NOMO-1 (cell line): Measurements from ENCODE around the gene CD164.

Experiments used
- DNase-seq, 2 experiments: peaks; one replicate each; lab custom pipeline; 2025; ENCODE audit not compliant: unreplicated experiment in 2 of 2; lab: John Stamatoyannopoulos, UW

CD164 gene

DNA sequence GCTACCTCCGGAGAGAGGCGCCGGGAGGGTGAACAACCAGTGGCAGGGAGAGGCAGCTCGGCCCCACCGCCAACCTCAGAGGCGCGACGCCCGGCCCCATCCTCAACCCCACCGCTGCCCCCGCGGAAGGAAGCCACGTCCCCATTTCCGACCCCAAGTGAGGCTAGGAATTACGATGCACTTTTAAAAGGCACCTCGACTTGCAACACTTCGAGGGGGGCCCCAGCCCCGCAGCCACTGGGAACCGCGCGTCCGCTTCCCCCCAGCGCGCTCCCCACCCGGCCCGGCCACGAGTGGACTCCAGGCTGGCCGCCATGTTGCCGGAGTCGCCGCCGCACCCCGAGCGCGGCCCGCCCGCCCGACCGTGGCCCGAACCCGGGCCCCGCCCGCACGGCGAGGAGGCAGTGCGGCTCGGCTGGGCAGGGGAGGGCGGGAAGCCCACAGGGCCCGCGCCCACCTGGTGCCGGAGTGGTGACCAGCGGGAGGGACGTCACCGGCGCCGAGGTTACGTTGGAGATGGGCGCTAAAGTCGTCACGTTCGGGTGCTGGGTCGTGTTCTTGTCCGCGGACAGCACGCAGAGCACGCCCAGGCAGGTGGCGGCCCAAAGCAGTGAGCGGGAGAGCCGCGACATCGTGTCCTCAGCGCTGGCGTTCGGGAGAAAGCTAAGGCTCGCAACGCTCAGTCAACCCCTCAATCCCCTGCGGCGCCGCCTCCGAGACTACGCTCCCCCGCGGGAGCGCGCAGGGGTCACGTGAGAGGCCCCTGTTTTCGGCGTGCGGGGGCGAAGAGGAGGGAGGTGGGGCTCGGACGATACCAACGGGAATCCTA is at the start of gene CD164:
Gene CD164 (minus strand): TSS at position 721 of the 829 bp plus-strand sequence. CDS start 89 bp downstream, at position 632.
- DNase-seq: peak; percentile 91 to 92

DNA sequence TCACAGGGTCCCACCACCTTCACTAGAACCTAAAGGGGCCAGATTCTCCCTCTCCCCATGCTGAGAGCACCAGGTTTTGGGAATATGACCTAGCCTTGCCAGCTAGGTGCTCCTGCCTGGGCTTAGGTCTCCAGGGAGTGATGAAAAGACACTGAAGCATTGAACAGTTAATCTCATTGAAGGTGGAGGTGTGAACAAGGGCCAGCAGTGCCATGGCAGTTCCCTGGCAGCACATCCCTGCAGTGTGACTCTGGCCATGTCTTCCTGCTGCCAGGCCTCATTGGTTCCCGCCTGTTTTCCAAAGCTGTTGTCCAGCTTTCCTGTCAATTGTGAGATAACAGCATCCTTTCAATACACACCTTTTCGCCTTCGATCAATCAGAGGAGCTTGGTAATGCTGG is 47.2 kb upstream of the CD164 start:
- DNase-seq: no peak

DNA sequence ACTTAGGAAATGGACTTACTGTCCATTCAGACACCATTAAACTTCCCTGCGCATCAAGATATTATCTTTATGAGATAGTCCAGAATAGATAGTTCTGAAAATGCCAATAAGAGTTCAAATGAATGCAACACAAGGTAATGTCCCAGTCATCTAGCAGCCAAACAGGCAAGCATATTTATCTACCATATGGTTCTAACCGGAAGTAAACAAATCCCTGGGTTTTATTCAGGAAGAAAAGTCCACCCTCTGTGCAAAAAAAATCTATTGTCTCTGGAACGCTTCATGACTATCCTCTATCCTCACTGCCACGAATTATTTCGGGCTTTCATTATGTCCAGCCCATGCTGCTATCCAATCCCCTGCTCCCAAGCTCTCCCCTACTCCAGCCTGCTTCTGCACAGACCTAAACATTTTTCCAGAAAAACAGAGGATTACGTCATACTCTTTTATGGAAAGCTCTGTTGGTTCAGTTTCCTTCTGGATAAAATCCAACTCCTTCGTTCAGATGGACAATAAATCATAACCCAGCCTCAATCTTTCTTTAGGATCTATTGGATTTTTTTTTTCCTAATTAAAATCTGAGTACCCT is 46.7 kb upstream of the CD164 start:
- no peak for DNase-seq

DNA sequence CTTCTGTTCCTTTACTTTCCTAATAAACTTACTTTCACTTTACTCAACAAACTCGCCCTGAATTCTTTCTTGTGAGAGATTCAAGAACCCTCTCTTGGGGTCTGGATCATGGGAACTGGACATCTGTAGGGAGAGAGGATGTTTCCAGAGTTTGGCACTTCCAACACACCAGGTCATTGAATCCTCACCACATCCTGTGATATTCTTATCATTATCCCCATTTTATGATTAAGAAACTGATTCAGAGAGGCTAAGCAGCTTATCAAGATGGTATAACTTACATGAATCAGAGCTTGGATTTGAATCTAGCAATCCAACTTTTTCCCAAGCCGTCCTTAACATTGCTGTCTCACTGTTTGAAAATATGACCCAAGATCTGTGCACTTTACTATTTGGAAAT is 42.7 kb upstream of the CD164 start:
- no peak for DNase-seq

DNA sequence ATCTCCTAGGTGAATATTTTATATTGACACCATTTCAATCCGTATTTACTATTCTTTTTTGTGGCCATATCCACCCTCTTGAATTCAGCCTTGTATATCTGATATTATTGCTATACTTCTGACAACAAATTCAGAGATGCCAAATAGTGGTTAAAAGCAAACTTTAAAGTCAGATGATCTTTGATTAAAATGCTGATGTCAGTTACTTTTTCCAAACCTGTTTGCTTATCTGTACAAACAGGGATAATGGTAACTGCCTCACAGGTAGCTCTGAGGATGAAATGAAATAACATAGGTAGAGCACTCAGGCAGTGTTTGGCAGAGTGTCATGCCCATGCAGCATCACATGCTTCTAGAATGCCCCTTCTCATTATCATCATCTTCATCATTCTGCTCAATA is 38.9 kb upstream of the CD164 start:
- DNase-seq: no peak

DNA sequence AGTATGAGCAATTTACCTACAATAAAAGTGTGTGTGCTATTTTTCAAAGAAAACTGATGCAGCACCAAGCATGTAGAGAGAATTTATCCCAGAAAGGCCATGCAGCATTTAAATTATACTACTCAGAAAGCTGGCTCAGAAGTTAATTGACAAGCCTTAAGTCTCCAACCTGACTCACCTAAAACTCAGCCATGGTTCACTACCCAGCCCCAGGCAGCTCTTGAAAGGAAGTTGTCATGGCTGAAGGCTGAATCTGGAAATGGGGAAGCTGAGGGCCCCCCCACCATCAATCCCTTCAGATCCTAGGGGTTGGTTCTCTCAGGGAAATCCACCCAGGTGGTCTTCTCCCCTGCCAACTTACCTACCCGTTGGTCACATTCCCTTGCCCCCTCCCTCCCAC is 38.5 kb upstream of the CD164 start:
- DNase-seq: no peak

DNA sequence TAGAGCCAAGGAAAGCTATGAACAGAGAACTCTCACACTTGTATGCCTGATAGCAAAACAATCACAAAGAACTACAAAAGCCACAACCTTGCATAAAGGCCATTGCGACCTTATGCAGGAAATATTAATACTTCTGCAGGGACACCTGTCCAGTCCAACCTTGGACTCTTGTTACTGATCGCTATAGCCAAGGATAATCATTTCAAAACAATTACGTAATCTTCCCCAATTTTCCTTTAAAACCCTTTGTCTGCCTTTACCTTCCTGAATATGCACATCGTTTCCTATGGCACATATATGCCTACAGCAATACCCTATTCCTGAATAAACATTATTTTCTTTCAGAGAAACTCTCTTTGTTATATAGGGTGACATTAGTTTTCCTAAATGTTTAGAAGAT is 35.4 kb upstream of the CD164 start:
- DNase-seq: no peak

DNA sequence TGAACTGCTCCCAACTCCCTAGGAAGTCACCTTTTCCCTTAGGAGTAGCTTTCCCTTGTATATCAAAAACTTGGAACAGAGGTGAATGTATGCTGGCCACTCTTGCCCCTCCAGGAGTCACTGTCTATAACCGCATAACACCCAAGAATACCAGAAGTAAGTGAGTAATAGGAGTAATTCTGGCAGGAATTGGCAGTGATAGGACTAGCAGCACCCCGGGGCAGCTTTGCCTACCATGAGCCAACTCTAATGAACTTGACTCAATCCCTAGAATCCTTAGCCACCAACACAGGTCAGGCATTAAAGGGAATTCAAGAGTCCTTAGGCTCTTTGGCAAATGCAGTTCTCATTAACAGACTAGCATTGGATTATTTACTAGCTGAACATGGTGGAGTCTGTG is 28.8 kb upstream of the CD164 start:
- no peak for DNase-seq

DNA sequence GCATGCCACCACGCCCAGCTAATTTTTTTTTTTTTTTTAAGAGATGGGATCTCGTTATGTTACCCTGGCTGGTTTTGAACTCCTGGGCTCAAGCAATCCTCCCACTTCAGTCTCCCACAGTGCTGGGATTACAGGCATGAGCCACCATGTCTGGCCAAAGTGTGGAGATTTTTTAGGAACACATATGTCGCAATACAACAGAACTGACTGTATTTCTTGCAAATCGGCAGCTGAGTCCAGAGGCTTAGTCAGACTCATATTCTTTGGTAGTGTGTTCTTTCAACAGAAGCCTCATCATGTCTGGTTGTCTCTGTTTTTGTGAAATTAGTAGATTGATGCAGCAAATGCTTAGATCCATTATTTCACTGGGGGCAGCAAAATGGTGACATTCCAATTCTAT is 23.9 kb upstream of the CD164 start:
- DNase-seq: no peak

DNA sequence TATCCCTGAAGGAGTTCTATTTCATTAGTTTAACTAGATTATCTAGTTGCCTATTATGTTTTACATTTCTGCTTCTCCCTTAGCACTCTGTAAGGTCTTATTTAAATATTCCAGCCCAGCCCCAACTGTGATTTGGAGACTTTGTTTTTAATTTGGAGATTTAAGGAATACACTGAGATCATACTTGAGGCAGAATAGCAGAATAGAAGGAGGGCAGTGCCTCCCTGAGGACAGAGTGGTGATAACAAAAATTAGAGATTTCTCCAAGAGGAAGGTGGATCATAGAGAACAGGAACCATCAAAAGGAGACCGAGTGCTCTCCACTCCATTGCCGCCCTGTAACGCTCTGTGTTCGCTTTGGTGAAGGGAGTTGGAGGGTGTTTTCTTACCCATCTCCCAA is 14.8 kb upstream of the CD164 start:
- DNase-seq: peak in 1 of 2 experiments; percentile 68

DNA sequence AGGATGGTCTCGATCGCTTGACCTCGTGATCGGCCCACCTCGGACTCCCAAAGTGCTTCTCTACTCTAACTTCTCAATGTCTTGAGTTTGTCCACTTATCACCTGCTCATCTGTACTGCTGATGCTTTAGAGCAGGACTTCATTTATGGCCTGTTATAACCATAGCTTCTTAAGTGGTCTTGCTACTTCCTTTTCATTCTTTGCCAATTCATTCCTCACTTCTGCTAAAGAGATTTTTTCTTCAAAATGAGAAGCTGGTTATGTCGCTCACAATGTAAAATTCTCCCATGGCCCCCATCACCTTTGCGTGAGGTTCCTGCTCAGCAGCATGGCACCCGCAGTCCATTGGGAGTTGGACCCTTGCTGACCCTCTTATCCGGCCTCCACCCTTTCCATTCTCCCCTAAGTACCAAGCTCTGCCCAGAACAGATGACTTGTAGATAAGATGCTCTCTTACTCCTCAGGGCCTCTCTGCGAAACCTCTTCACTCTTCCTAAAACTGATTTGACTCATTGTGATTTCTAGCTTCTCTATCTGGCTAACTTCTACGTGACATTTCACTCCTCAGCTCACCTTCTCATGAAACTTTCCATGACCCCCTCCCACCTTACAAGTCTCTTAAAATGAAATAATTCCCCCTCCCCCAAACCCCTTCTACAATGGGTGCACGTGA is 13.9 kb upstream of the CD164 start:
- DNase-seq: peak in 1 of 2 experiments; percentile 66

DNA sequence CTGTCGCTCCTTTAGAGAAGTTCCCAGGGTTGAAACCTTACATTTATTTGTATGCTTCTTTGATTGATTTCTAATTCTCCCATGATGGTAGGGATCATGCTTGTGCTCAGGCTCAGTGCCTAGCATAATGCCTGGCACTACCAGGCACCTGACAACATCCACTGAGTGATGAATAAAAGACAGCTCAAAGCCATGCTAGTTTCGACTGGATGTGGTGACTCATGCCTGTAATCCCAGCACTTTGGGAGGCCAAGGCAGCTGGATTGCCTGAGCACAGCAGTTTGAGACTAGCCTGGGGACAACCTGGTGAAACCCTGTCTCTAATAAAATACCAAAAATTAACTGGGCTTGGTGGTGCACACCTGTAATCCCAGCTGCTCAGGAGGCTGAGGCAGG is 11.6 kb upstream of the CD164 start:
- no peak for DNase-seq

DNA sequence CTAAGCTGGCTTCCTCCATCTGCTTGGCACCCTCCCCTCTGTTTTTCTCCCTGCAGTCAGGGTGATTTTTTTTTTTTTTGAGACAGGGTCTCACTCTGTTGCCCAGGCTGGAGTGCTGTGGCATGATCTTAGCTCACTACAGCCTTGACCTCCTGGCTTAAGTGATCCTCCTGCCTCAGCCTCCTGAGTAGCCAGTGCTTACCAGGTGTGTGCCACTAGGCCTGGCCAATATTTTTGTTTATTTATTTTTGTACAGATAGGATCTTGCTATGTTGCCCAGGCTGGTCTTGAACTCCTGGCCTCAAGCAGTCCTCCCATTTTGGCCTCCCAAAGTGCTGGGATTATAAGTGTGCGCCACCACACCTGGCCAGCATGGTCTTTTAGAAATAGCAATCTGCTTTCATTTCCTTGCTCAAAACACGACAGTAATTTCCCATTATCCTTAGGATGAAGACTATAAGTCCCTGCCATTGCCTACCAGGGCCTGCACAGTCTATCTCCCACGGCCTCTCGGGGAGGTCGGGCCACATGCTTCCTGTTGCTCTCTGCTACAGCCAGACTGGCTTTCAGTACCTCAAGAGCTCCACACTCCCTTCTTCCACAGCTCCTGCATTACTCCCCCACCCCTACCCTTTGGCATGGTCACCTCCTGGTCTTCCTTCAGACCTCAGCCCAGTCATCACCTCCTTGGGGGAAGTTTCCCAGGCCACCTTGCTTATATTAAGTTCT is 11.1 kb upstream of the CD164 start:
- DNase-seq: no peak

DNA sequence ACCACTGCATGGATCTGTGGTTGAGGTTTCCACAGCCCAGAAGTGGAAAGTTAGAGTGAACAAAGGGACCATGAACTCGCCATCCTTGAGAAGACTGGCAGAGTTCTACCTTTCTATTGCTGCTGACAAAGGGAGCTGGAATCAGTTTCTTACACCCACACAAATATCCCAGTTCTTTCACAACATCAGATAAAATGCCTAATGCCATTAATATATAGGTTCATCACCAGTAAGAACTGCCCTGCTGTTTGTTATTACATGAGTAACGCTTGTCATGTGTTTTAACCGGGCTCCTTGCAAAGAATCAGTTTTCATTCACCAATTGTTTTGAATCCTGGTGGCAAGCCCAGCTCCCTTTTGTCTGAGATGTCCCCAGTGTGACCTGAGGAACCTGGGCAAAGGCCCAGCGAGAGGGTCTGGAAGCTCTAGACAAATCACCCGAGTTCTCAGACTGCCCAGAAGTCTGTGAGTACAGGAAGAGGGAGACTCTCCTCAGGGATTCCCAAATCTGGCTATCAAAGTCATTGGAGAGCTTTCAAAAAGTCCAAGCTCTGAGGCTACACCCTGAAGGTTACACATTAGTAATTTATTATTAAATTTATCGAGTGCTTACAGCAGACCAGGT is 7.5 kb upstream of the CD164 start:
- no peak for DNase-seq

DNA sequence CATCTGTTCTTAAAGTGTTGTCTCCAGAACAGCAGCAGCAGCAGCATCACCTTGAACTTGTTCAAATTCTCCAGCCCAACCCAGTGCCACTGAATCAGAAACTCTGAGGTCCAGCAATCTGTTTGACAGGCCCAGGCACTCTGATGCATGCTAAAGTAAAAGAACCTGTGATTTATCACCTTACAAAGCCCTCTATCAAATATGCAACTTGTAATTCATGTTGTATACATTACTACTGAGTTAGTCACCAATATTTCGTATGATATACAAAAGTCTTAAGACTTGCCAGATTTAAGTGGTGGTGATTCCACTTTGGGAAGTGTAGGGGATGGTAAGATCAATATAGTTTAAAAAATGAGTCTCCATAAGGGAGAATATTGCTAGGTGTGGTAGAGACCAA is 6.0 kb upstream of the CD164 start:
- no peak for DNase-seq

DNA sequence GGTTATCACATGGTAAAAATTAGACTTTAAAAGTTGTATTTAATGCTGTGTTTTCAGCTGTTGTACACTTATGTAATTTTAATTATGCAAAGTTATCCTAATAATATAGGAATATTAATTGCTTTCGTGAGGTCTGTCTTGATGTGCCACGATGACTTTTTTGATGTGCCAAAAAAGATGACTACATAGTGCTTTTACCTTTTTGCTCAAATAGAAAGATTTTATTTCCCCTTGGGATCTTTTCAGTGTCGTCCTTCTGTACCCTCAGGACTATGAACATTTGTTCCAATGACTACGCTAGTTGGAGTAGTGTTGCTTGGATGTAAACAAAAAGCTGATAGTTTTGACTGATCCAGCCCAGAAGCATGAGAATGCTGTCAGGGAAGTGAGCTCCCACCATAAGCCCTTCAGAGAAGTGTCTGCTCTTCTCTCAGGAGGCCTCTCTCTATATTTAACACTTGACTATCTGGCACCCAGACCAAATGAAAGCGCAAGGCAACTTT is 1.2 kb upstream of the CD164 start:
- DNase-seq: no peak

DNA sequence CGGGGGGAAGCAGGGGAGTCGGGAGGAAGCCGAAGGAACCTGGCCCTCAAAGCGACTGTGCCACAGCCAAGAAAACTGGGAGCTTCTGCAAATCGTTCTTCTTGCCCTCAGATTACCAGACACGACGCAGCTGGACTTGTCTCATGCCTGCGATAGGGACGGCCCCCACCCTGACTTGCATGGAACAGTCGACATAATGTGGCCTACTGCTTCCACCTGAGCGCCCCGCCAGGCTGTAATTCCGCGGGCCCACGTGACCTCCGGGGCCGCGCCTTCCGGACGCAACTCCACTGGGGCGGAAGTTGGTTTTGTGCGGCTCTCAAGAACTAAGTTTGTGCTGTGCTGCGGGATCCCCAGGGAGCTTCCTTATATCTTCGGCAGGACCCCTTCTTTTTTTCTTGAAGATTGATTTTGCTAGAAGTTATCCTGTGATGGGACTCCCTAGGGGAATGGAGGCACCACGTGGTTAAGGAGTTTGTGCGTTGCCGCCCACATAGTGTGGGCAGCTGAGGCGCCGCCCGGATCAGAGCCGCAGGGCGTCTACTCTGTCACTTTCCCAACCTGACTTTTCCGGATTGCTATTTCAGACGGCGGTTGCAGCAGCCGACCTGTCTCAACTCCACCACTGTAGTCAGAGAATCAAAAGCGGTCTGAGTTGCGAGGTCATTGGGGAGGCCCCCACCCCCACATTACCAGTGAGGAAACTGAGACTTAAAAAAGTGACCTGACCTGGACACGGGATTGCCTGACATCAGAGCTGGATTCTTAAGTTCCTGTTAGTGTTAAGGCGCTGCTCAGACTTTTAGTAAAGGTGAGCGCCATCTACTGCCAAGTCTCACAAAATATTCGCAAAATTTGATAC is 540 bp upstream of the CD164 start:
- peak; percentile 96 to 99 for DNase-seq

DNA sequence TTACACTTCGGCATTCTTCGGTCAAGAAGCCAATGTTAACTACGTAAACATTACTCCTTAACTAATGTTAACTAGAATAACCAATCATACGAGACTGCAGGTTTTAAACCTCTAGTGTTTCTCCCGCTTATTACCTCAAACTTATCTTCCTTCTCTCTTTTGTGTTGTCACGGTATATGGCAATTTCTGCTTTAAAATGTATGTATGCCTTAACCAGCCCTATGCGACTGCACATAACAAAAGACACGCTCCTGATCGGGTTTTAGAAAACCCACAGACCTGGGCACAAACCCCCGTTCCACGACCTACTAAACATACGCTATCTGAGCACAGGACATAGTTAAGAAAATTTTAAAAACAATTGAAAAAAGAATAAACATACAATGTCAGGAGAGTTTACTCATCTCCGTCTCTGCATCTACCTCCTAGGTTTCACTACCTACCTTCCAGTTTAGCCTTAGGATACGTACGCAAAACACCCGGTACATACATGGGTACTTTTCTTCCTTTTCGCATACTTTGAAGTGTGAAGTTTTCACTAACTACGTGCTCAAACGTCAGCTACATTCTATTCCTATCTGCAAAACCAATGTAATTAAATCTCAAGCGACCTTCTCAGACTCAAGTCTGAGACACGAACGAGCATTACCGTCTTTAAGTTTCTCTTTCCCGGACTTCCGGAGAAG is 1.1 kb downstream of the CD164 start:
- DNase-seq: peak; percentile 16 to 57

DNA sequence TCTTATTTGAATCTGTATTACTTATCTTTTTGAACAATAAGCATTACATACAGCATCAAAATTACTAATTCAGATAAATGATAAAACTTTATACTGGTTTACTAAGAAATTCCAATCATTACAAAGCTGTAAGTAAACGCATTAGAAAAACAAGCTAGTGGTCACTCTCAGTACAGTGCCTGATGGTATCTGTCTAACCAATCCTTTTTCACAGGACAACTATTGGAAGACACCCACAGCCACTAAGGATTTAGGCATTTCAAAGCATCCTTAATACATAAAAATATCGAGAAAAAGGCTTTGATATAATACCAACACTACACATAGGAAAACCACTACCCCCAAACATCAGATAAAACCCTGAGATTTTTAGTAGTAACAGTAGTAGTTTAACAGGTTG is 2.6 kb downstream of the CD164 start:
- DNase-seq: no peak
